ENCODE data around the gene TNNI2.

GRCh38 chr11:1845095-1845429 is 6.3 kb downstream of the TNNI2 start:
- TF ChIP-seq, protein P1, sequence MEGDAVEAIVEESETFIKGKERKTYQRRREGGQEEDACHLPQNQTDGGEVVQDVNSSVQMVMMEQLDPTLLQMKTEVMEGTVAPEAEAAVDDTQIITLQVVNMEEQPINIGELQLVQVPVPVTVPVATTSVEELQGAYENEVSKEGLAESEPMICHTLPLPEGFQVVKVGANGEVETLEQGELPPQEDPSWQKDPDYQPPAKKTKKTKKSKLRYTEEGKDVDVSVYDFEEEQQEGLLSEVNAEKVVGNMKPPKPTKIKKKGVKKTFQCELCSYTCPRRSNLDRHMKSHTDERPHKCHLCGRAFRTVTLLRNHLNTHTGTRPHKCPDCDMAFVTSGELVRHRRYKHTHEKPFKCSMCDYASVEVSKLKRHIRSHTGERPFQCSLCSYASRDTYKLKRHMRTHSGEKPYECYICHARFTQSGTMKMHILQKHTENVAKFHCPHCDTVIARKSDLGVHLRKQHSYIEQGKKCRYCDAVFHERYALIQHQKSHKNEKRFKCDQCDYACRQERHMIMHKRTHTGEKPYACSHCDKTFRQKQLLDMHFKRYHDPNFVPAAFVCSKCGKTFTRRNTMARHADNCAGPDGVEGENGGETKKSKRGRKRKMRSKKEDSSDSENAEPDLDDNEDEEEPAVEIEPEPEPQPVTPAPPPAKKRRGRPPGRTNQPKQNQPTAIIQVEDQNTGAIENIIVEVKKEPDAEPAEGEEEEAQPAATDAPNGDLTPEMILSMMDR (conservative IDR thresholded peaks at IDR 0.05; ENCODE audit: low read depth, low read length) = no peak
- TF ChIP-seq EZH2 (IDR thresholded peaks at IDR 0.05; ENCODE audit: borderline replicate concordance, low read depth, low read length, poor library complexity, severe bottlenecking) = no peak

Data from A673 (cell line).